H9 (cell line): ENCODE data around the gene TMEM109. TPM values are rescaled to one million over a fixed set of nuclear protein-coding genes. Genes with fewer than 3 reads are reported as not detected.

Experiments
- DNase-seq: peaks from one replicate; pipeline ENCODE4 v3.0.0-alpha.2; 2017
- H2AFZ ChIP-seq: one replicate; pipeline ENCODE4 v1.6.1; 2013; ENCODE audit warnings: mild to moderate bottlenecking, low read length, control low read depth, moderate library complexity
- H2AK5ac ChIP-seq: 2 replicates; pipeline ENCODE4 v1.6.1; 2013; ENCODE audit warnings: low read length, control low read depth, mixed read lengths; ENCODE audit not compliant: insufficient read length
- H2BK120ac ChIP-seq: one replicate; pipeline ENCODE4 v1.6.1; 2013; ENCODE audit warnings: low read depth, mild to moderate bottlenecking, low read length, control low read depth, inconsistent platforms; ENCODE audit not compliant: poor library complexity, severe bottlenecking
- H2BK12ac ChIP-seq: 2 replicates; pipeline ENCODE4 v1.6.1; 2013; ENCODE audit warnings: low read length, control low read depth, mixed read lengths, low read depth; ENCODE audit not compliant: insufficient read length
- H2BK15ac ChIP-seq: 2 replicates; pipeline ENCODE4 v1.6.1; 2013; ENCODE audit warnings: low read depth, low read length, control low read depth
- H2BK20ac ChIP-seq: one replicate; pipeline ENCODE4 v1.6.1; 2013; ENCODE audit warnings: low read depth, mild to moderate bottlenecking, low read length, control low read depth, inconsistent platforms; ENCODE audit not compliant: poor library complexity, severe bottlenecking
- H2BK5ac ChIP-seq: 2 replicates; pipeline ENCODE4 v1.6.1; 2013; ENCODE audit warnings: low read length, control low read depth, mixed read lengths; ENCODE audit not compliant: insufficient read length
- H3K14ac ChIP-seq: 2 replicates; pipeline ENCODE4 v1.6.1; 2013; ENCODE audit warnings: low read length, control low read depth; ENCODE audit not compliant: insufficient read depth
- H3K18ac ChIP-seq: 2 replicates; pipeline ENCODE4 v1.6.1; 2013; ENCODE audit warnings: low read depth, mild to moderate bottlenecking, mixed read lengths, low read length, control low read depth; ENCODE audit not compliant: insufficient read length
- H3K23ac ChIP-seq: 2 replicates; pipeline ENCODE4 v1.6.1; 2013; ENCODE audit warnings: low read length, control low read depth, mixed read lengths, low read depth; ENCODE audit not compliant: insufficient read length
- H3K23me2 ChIP-seq: 2 replicates; pipeline ENCODE4 v1.6.1; 2013; ENCODE audit warnings: low read depth, mild to moderate bottlenecking, mixed read lengths, low read length, control low read depth; ENCODE audit not compliant: insufficient read length, poor library complexity, severe bottlenecking
- H3K27ac ChIP-seq: 2 replicates; pipeline ENCODE4 v1.5.1; 2013; ENCODE audit warnings: low read length, control low read depth, mixed read lengths, low read depth; ENCODE audit not compliant: insufficient read length
- H3K27me3 ChIP-seq: 2 replicates; pipeline ENCODE4 v1.6.1; 2013; ENCODE audit warnings: low read length, control low read depth, inconsistent platforms; ENCODE audit not compliant: insufficient read depth
- H3K4ac ChIP-seq: 2 replicates; pipeline ENCODE4 v1.6.1; 2013; ENCODE audit warnings: low read depth, mild to moderate bottlenecking, control low read depth, inconsistent platforms, low read length, moderate library complexity
- H3K4me1 ChIP-seq: 2 replicates; pipeline ENCODE4 v1.6.1; 2013; ENCODE audit warnings: low read length, control low read depth, inconsistent platforms; ENCODE audit not compliant: insufficient read depth
- H3K4me2 ChIP-seq: 2 replicates; pipeline ENCODE4 v1.6.1; 2013; ENCODE audit warnings: low read length, control low read depth, mixed read lengths; ENCODE audit not compliant: insufficient read length, insufficient read depth
- H3K56ac ChIP-seq: 2 replicates; pipeline ENCODE4 v1.6.1; 2013; ENCODE audit warnings: low read depth, mild to moderate bottlenecking, mixed read lengths, low read length, control low read depth; ENCODE audit not compliant: insufficient read length
- H3K79me1 ChIP-seq: 2 replicates; pipeline ENCODE4 v1.6.1; 2013; ENCODE audit warnings: low read depth, mild to moderate bottlenecking, moderate library complexity, low read length, control low read depth, inconsistent platforms; ENCODE audit not compliant: insufficient read depth, poor library complexity, severe bottlenecking
- H3K79me2 ChIP-seq: 2 replicates; pipeline ENCODE4 v1.6.1; 2013; ENCODE audit warnings: low read length, control low read depth, inconsistent platforms; ENCODE audit not compliant: insufficient read depth
- H3K9ac ChIP-seq: 2 replicates; pipeline ENCODE4 v1.6.1; 2013; ENCODE audit warnings: low read length, control low read depth, mixed read lengths; ENCODE audit not compliant: insufficient read length; ENCODE audit errors: extremely low read depth
- H3K9me3 ChIP-seq: one replicate; pipeline ENCODE4 v1.6.1; 2013; ENCODE audit warnings: low read depth, low read length, inconsistent platforms; ENCODE audit not compliant: control insufficient read depth
- H3T11ph ChIP-seq: one replicate; pipeline ENCODE4 v1.6.1; 2013; ENCODE audit warnings: mild to moderate bottlenecking, low read length, control low read depth, inconsistent platforms
- H4K20me1 ChIP-seq: one replicate; pipeline ENCODE4 v1.6.1; 2013; ENCODE audit not compliant: control insufficient read depth, insufficient read length, insufficient read depth
- H4K5ac ChIP-seq: 2 replicates; pipeline ENCODE4 v1.6.1; 2013; ENCODE audit warnings: low read depth, mild to moderate bottlenecking, mixed read lengths, low read length, control low read depth; ENCODE audit not compliant: insufficient read length
- H4K8ac ChIP-seq: replicated peaks from 2 replicates; pipeline ENCODE4 v1.6.1; 2013; ENCODE audit warnings: low read length, control low read depth, mixed read lengths, low read depth; ENCODE audit not compliant: insufficient read length
- H4K91ac ChIP-seq: 2 replicates; pipeline ENCODE4 v1.6.1; 2013; ENCODE audit warnings: low read depth, mild to moderate bottlenecking, moderate library complexity, mixed read lengths, low read length, control low read depth; ENCODE audit not compliant: insufficient read length
- H3K27ac Mint-ChIP-seq, 3 experiments: 2 replicates in 2 of 3; 3 replicates in 1 of 3; pipeline ENCODE4 v1.8.0; 2020 to 2021; ENCODE audit warnings: mixed read lengths in 3 of 3, mild to moderate bottlenecking in 1 of 3, moderate library complexity in 1 of 3
- H3K27me3 Mint-ChIP-seq: 2 replicates; pipeline ENCODE4 v1.8.0; 2021; ENCODE audit warnings: low read depth, mild to moderate bottlenecking, moderate library complexity, mixed read lengths
- H3K36me3 Mint-ChIP-seq, 3 experiments: 2 replicates in 2 of 3; 3 replicates in 1 of 3; pipeline ENCODE4 v1.8.0; 2020 to 2021; ENCODE audit warnings: low read depth in 3 of 3, mixed read lengths in 3 of 3; ENCODE audit not compliant: insufficient read depth in 1 of 3
- H3K4me1 Mint-ChIP-seq, 2 experiments: 2 replicates each; pipeline ENCODE4 v1.8.0; 2020; ENCODE audit warnings: mixed read lengths in 2 of 2
- H3K4me3 Mint-ChIP-seq, 2 experiments: 2 replicates in 1 of 2; 3 replicates in 1 of 2; pipeline ENCODE4 v1.8.0; 2020 to 2021; ENCODE audit warnings: mild to moderate bottlenecking in 2 of 2, mixed read lengths in 2 of 2, moderate library complexity in 1 of 2
- H3K9me3 Mint-ChIP-seq, 2 experiments: 2 replicates in 1 of 2; 3 replicates in 1 of 2; pipeline ENCODE4 v1.8.0; 2020; ENCODE audit warnings: mild to moderate bottlenecking in 2 of 2, mixed read lengths in 2 of 2, moderate library complexity in 1 of 2
- CTCF ChIP-seq: fragments of 200-600 bp; sonication (generic); conservative IDR thresholded peaks from 3 replicates; pipeline ENCODE4 v1.8.0; 2021; ENCODE audit warnings: antibody characterized with exemption, mild to moderate bottlenecking
- WGBS: extraction: QIAGEN DNeasy Blood & Tissue Kit; methylation state at CpG from one replicate; pipeline ENCODE4 v1.1.7; 2013; ENCODE audit warnings: missing lambda C conversion rate, low lambda C conversion rate, mixed read lengths; ENCODE audit not compliant: insufficient read length; ENCODE audit errors: extremely low coverage; 5-methylcytosine and 5-hydroxymethylcytosine counted together
- total RNA-seq: library from RNA; stranded (reverse); gene quantifications from 2 replicates; pipeline ENCODE4 v1.2.1, GENCODE V29; 2021

TMEM109 gene
- total RNA-seq, 1 experiment from 2014 or later = 38.0 TPM

- no peak overlapping the region for H4K5ac ChIP-seq
- no peak overlapping the region for H3K14ac ChIP-seq
- peaks cover 18 to 47% (median 29%) of the 10 kb centered on the region in 3 experiments; a peak in 6 of 7 replicates for H3K36me3 Mint-ChIP-seq
- no peak overlapping the region for H2BK12ac ChIP-seq
- no peak overlapping the region for H3T11ph ChIP-seq
- H3K18ac ChIP-seq = no peak overlapping the region
- H3K23ac ChIP-seq = no peak overlapping the region
- peaks cover 25 to 27% of the 10 kb centered on the region in 2 experiments for H3K4me1 Mint-ChIP-seq
- no CpG with 5 or more reads among the region's 23 CpGs for WGBS
- H3K9me3 ChIP-seq = no peaks in the 10 kb centered on the region
- no peak overlapping the region for H2BK5ac ChIP-seq
- H3K23me2 ChIP-seq = peaks cover 10% of the 10 kb centered on the region
- no peaks in the 10 kb centered on the region for H3K9me3 Mint-ChIP-seq
- H3K79me2 ChIP-seq = no peaks in the 10 kb centered on the region; the same call in 1 of the 2 replicates
- H3K4me2 ChIP-seq = no peak overlapping the region
- H4K91ac ChIP-seq = no peak overlapping the region
- peak overlapping the region in 1 of 3 experiments; percentile 61; a peak in 1 of 7 replicates for H3K27ac Mint-ChIP-seq
- H3K4me3 Mint-ChIP-seq = no peak overlapping the region
- H3K79me1 ChIP-seq = no peaks in the 10 kb centered on the region
- no peaks in the 10 kb centered on the region for H4K20me1 ChIP-seq
- TF ChIP-seq CTCF = no peak
- no peak overlapping the region for H2BK120ac ChIP-seq
- H3K9ac ChIP-seq = no peak overlapping the region
- no peak overlapping the region for H3K4ac ChIP-seq
- H2AFZ ChIP-seq = no peak overlapping the region
- no peak overlapping the region for H2BK15ac ChIP-seq
- H4K8ac ChIP-seq = no peak overlapping the region
- peaks cover 2% of the 10 kb centered on the region for H3K4me1 ChIP-seq
- peaks cover 7% of the 10 kb centered on the region for H3K27me3 Mint-ChIP-seq
- no peak for DNase-seq
- H2AK5ac ChIP-seq = no peak overlapping the region
- no peak overlapping the region for H3K27ac ChIP-seq
- no peak overlapping the region for H3K56ac ChIP-seq
- H2BK20ac ChIP-seq = no peak overlapping the region
- no peaks in the 10 kb centered on the region for H3K27me3 ChIP-seq
Measured at GRCh38 chr11:60921777-60922335, 7.9 kb downstream of the TMEM109 start.
